Measurements from ENCODE around the gene MTMR11. TPM values are rescaled to one million over a fixed set of nuclear protein-coding genes. Genes with fewer than 3 reads are reported as not detected.

MTMR11 gene
- total and polyA plus RNA-seq, 9 of the 15 experiments (the other 6 are each of a cell fraction or from before 2014, with no cell fraction given), result 0.09 to 1.6 (median 0.51) TPM

- no peak for TF ChIP-seq PBX2 (CRISPR knock-in tag; IDR thresholded peaks at IDR 0.05; ENCODE audit: low read depth)
- 0 out of 2 replicates have a peak, but pooled peaks have one; percentile 2 for TF ChIP-seq PBX2 (tag; conservative IDR thresholded peaks at IDR 0.05; ENCODE audit: low read depth)
- TF ChIP-seq KAT7 (CRISPR knock-in tag; IDR thresholded peaks at IDR 0.05; ENCODE audit: borderline replicate concordance), result peak; percentile 96
- TF ChIP-seq CHCHD3 (CRISPR knock-in tag; IDR thresholded peaks at IDR 0.05), result peak; percentile 92
- TF ChIP-seq RBM14 (IDR thresholded peaks at IDR 0.05; ENCODE audit: borderline replicate concordance, insufficient read depth, low read depth, low read length), result no peak
- TF ChIP-seq ZNF668 (CRISPR knock-in tag; IDR thresholded peaks at IDR 0.05), result no peak
- TF ChIP-seq CLOCK (CRISPR knock-in tag; IDR thresholded peaks at IDR 0.05; ENCODE audit: borderline replicate concordance), result no peak
- TF ChIP-seq ZBTB8A (IDR thresholded peaks at IDR 0.05; ENCODE audit: partially characterized antibody), result no peak
- no peak for TF ChIP-seq RBM39 (optimal IDR thresholded peaks at IDR 0.05; ENCODE audit: low read depth, low read length)
- TF ChIP-seq HMGN3 (IDR thresholded peaks at IDR 0.05; ENCODE audit: borderline replicate concordance, extremely low read depth, insufficient read length, low read depth, low read length), result no peak
- no peak for TF ChIP-seq ATF2 (CRISPR knock-in tag; IDR thresholded peaks at IDR 0.05)
- TF ChIP-seq MTA2 (IDR thresholded peaks at IDR 0.05; ENCODE audit: low read depth), result peak; percentile 8
- TF ChIP-seq RBM22 (IDR thresholded peaks at IDR 0.05; ENCODE audit: low read depth, low read length, poor library complexity, severe bottlenecking), result peak; percentile 98
- TF ChIP-seq BCLAF1 (IDR thresholded peaks at IDR 0.05; ENCODE audit: borderline replicate concordance in 1 of 2, control insufficient read depth in 1 of 2, low read depth in 2 of 2, low read length in 1 of 2), result peak in 1 of 2 experiments; percentile 63; a peak in 2 of 4 replicates
- TF ChIP-seq ZFPM2 (CRISPR knock-in tag; IDR thresholded peaks at IDR 0.05), result 0 out of 2 replicates have a peak, but pooled peaks have one; percentile 29
Measured at GRCh38 chr1:149885339-149886120, 51.1 kb downstream of the MTMR11 start (continued).

Data from K562 (cell line).